ENCODE results near the gene FHOD3. TPM values are rescaled to one million over a fixed set of nuclear protein-coding genes. Genes with fewer than 3 reads are reported as not detected.

The FHOD3 gene
- total and polyA plus RNA-seq, 2 of the 13 experiments (the other 11 are each of a cell fraction or from before 2014, with no cell fraction given), result 0.07 TPM; not detected in 1

GRCh38 chr18:36655074-36655473 lies 357.6 kb downstream of the FHOD3 start (continued):
- TF ChIP-seq ZNF512B (CRISPR knock-in tag; IDR thresholded peaks at IDR 0.05; ENCODE audit: borderline replicate concordance) (no peak), SP140L (CRISPR knock-in tag; IDR thresholded peaks at IDR 0.05; ENCODE audit: borderline replicate concordance) (no peak)

GRCh38 chr18:36655930-36656329 lies 358.4 kb downstream of the FHOD3 start:
- 16% methylated on average over 4 of the region's 4 CpGs for WGBS (ENCODE audit: low lambda C conversion rate)

More at GRCh38 chr18:36655930-36656329, 358.4 kb downstream of the FHOD3 start:
- in situ Hi-C loops (cut with HindIII; ENCODE audit: extremely low pct_ligation_motif_present, low pct_unique_long_range_greater_than_20kb), result no loop called here
- H3K27me3 ChIP-seq (ENCODE audit: control insufficient read depth in 1 of 2, insufficient read depth in 2 of 2, low read length in 2 of 2), result peaks cover 0 to 31% of the 10 kb centered on the region in 2 experiments; a peak in 3 of 5 replicates
- no TSS peak for BruUV-seq (replicated peaks)
- TF ChIP-seq EP300 (IDR thresholded peaks at IDR 0.05; ENCODE audit: low read depth in 2 of 2, low read length in 2 of 2) (no peak), EP300 (CRISPR knock-in tag; IDR thresholded peaks at IDR 0.05; ENCODE audit: borderline replicate concordance) (no peak), HCFC1 (IDR thresholded peaks at IDR 0.05; ENCODE audit: low read depth, low read length) (no peak), JUNB (CRISPR knock-in tag; IDR thresholded peaks at IDR 0.05; ENCODE audit: borderline replicate concordance) (no peak), ZNF629 (CRISPR knock-in tag; conservative IDR thresholded peaks at IDR 0.05) (no peak), RFXANK (CRISPR knock-in tag; IDR thresholded peaks at IDR 0.05) (no peak), ZNF317 (CRISPR knock-in tag; IDR thresholded peaks at IDR 0.05) (no peak), CAMTA2 (CRISPR knock-in tag; IDR thresholded peaks at IDR 0.05; ENCODE audit: borderline replicate concordance) (no peak), RFX1 (IDR thresholded peaks at IDR 0.05) (no peak), ZNF616 (CRISPR knock-in tag; IDR thresholded peaks at IDR 0.05; ENCODE audit: low read depth) (no peak), ZBTB1 (CRISPR knock-in tag; IDR thresholded peaks at IDR 0.05; ENCODE audit: borderline replicate concordance) (no peak)
- TF ChIP-seq, protein P1, sequence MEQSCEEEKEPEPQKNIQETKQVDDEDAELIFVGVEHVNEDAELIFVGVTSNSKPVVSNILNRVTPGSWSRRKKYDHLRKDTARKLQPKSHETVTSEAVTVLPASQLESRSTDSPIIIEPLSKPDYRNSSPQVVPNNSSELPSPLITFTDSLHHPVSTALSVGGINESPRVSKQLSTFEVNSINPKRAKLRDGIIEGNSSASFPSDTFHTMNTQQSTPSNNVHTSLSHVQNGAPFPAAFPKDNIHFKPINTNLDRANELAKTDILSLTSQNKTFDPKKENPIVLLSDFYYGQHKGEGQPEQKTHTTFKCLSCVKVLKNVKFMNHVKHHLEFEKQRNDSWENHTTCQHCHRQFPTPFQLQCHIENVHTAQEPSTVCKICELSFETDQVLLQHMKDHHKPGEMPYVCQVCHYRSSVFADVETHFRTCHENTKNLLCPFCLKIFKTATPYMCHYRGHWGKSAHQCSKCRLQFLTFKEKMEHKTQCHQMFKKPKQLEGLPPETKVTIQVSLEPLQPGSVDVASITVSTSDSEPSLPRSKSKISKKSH (CRISPR knock-in tag; IDR thresholded peaks at IDR 0.05; ENCODE audit: borderline replicate concordance), result no peak
- TF ChIP-seq, protein P2, sequence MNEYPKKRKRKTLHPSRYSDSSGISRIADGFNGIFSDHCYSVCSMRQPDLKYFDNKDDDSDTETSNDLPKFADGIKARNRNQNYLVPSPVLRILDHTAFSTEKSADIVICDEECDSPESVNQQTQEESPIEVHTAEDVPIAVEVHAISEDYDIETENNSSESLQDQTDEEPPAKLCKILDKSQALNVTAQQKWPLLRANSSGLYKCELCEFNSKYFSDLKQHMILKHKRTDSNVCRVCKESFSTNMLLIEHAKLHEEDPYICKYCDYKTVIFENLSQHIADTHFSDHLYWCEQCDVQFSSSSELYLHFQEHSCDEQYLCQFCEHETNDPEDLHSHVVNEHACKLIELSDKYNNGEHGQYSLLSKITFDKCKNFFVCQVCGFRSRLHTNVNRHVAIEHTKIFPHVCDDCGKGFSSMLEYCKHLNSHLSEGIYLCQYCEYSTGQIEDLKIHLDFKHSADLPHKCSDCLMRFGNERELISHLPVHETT (CRISPR knock-in tag; conservative IDR thresholded peaks at IDR 0.05), result no peak
- H3K36me3 ChIP-seq (replicated peaks in 1 of 2; ENCODE audit: control insufficient read depth in 1 of 2, insufficient read depth in 2 of 2, low read length in 2 of 2), result no peaks in the 10 kb centered on the region
- no peak for FAIRE-seq
- H2AFZ ChIP-seq (ENCODE audit: low read length), result no peak overlapping the region
- POLR2A ChIA-PET, result no interaction called here
- no peak overlapping the region for H3K4me3 ChIP-seq (replicated peaks in 1 of 3; ENCODE audit: insufficient read depth in 1 of 3, low read depth in 2 of 3, low read length in 3 of 3)
- no peaks in the 10 kb centered on the region for H3K4me1 ChIP-seq (ENCODE audit: insufficient read depth, low read length)
- no peak overlapping the region for H3K4me2 ChIP-seq (ENCODE audit: low read depth, low read length)
- no peaks in the 10 kb centered on the region for H3K9me3 ChIP-seq (ENCODE audit: low read length)
- no peak overlapping the region for H3K27ac ChIP-seq (ENCODE audit: extremely low read length, insufficient read depth, low read length)
- H4K20me1 ChIP-seq (ENCODE audit: insufficient read depth, low read length), result no peaks in the 10 kb centered on the region
- ATAC-seq, result no peak
- no peaks in the 10 kb centered on the region for H3K79me2 ChIP-seq (ENCODE audit: insufficient read depth, low read length)
- intact Hi-C loops (cut with micrococcal nuclease; ENCODE audit: unreplicated experiment), result no loop called here
- CTCF ChIA-PET (ENCODE audit: low intra/inter-chr PET ratio, low total read pairs), result no interaction called here
- no peak overlapping the region for H3K9ac ChIP-seq (ENCODE audit: insufficient read depth, low read depth, low read length)
- DNase-seq (ENCODE audit: low spot score), result no peak

Measured in HepG2 (cell line).